Esophagus squamous epithelium (tissue), 5 donors: ENCODE data around the gene MYH10. TPM values are rescaled to one million over a fixed set of nuclear protein-coding genes. Genes with fewer than 3 reads are reported as not detected.
A peak's percentile ranks its signal among the peaks of the same experiment; 100 is the strongest.

ENCODE experiments used
- DNase-seq: peaks from one replicate; lab custom pipeline; 2025; lab: John Stamatoyannopoulos, UW
- H3K27ac ChIP-seq, 4 donors: fragments of 200-600 bp; sonication (generic); one replicate each; pipeline ENCODE4 v1.5.1; 2016 to 2019; ENCODE audit warnings: mild to moderate bottlenecking in 1 of 4
- H3K27me3 ChIP-seq, 4 donors: fragments of 200-600 bp; sonication (generic); 1 replicate in 3 of 4; 2 replicates in 1 of 4; pipeline versions ENCODE4 v1.5.1 to v1.6.0; 2017 to 2021; ENCODE audit warnings: antibody characterized with exemption in 1 of 4
- H3K36me3 ChIP-seq, 3 donors: fragments of 200-600 bp; sonication (generic); one replicate each; pipeline ENCODE4 v1.5.1; 2016 to 2019
- H3K4me1 ChIP-seq, 3 donors: fragments of 200-600 bp; sonication (generic); one replicate each; pipeline ENCODE4 v1.5.1; 2017 to 2019
- H3K4me3 ChIP-seq, 4 donors: fragments of 200-600 bp; sonication (generic); 1 replicate in 3 of 4; 2 replicates in 1 of 4; pipeline ENCODE4 v1.5.1; 2016 to 2019; ENCODE audit warnings: mild to moderate bottlenecking in 2 of 4, moderate library complexity in 1 of 4
- H3K9me3 ChIP-seq, 3 donors: fragments of 200-600 bp; sonication (generic); one replicate each; pipeline ENCODE4 v1.5.1; 2016 to 2019
- CTCF ChIP-seq, 6 experiments: fragments of 450-650 bp in 4 of 6; fragments of 200-600 bp in 2 of 6; sonication (generic) in 2 of 6; IDR thresholded peaks; one replicate each; pipeline ENCODE4 v1.5.1; 2016 to 2019; ENCODE audit warnings: antibody characterized with exemption in 6 of 6, mild to moderate bottlenecking in 4 of 6, moderate library complexity in 4 of 6
- POLR2A ChIP-seq, 4 donors: fragments of 450-650 bp; IDR thresholded peaks; one replicate each; pipeline ENCODE4 v1.6.1; 2017; ENCODE audit warnings: antibody characterized with exemption in 4 of 4, mild to moderate bottlenecking in 4 of 4, moderate library complexity in 3 of 4
- WGBS, 2 donors: methylation state at CpG; one replicate each; pipeline ENCODE4 v1.1.5; 2018; 5-methylcytosine and 5-hydroxymethylcytosine counted together
- intact Hi-C: fragments of 100-400 bp; cut with DNase I; formaldehyde crosslinking; loops from one replicate; pipeline ENCODE4 v1.15.0; 2022
- small RNA-seq, 4 donors: library from RNA; depleted of rRNA; stranded (forward); fragments of <200 nt; gene quantifications; one replicate each; pipeline ENCODE3, GENCODE V24; 2016
- total RNA-seq, 4 donors: library from RNA; depleted of rRNA; stranded (reverse); fragments of >200 nt; gene quantifications; one replicate each; pipeline ENCODE4 v1.1.0, GENCODE V29; 2016
- donor health status: DM: yes; HTN: yes; CAD: no.

MYH10 gene
- total RNA-seq, 4 donors from 2014 or later: 5.8 to 25.6 (median 14.7) TPM

GRCh38 chr17:8426802-8427201 lies 203.7 kb downstream of the MYH10 start:
- peaks cover 0 to 10% (median 0%) of the 10 kb centered on the region in 3 donors for H3K4me1 ChIP-seq
- no peak for DNase-seq
- H3K4me3 ChIP-seq: no peak overlapping the region
- 80 to 98% methylated on average over 2 to 3 of the region's 3 CpGs for whole genome bisulfite sequencing, 2 donors
- no peaks in the 10 kb centered on the region for H3K9me3 ChIP-seq
- intact Hi-C loops: no loop called here
- H3K36me3 ChIP-seq: no peaks in the 10 kb centered on the region
- H3K27me3 ChIP-seq: no peaks in the 10 kb centered on the region
- peak overlapping the region in 1 of 4 donors; percentile 7 for H3K27ac ChIP-seq
- TF ChIP-seq CTCF (IDR thresholded peaks at IDR 0.05) (no peak), POLR2A (IDR thresholded peaks at IDR 0.05) (no peak)

GRCh38 chr17:8426094-8426720 lies 204.3 kb downstream of the MYH10 start:
- Histone ChIP-seq H3K4me3 (no peak overlapping the region), H3K36me3 (no peaks in the 10 kb centered on the region), H3K27me3 (no peaks in the 10 kb centered on the region), H3K9me3 (no peaks in the 10 kb centered on the region), H3K27ac (peak overlapping the region in 2 of 4 donors; percentile 7 to 17), H3K4me1 (peaks cover 0 to 12% (median 0%) of the 10 kb centered on the region in 3 donors)
- intact Hi-C loops: no loop called here
- TF ChIP-seq POLR2A (IDR thresholded peaks at IDR 0.05) (no peak), CTCF (IDR thresholded peaks at IDR 0.05) (no peak)
- 40 to 45% methylated on average over 5 to 6 of the region's 6 CpGs for WGBS, 2 donors
- no peak for DNase-seq

Small RNA genes lying within 50 kb of the gene (small RNA-seq; reads per million reads assigned to genes)
- gene RNU7-43P: 0 reads per million in 4 donors

Other genes with a start within 250 kb of the MYH10 start
- 1,000 to 10,000 TPM; 3,032 to 5,420 (median 3,306) TPM for gene RPL26, start 247.5 kb downstream of the MYH10 start, total RNA-seq
- 10 to 100 TPM in 3 of 4 donors, 1 to 10 TPM in 1; 8.1 to 21.8 (median 14.9) TPM for gene RNF222, start 232.9 kb downstream of the MYH10 start, total RNA-seq
- 100 to 1,000 TPM in 1 of 4 donors, 10 to 100 TPM in 3; 67.5 to 107 (median 73.1) TPM for gene NDEL1, start 194.8 kb downstream of the MYH10 start, total RNA-seq
- gene CCDC42, start 114.1 kb upstream of the MYH10 start, total RNA-seq: not detected
- not detected for gene SPDYE4, start 127.8 kb upstream of the MYH10 start, total RNA-seq
- under 1 TPM; 0.19 to 0.62 (median 0.48) TPM for gene MFSD6L, start 168.6 kb upstream of the MYH10 start, total RNA-seq
- 1 to 10 TPM in 1 of 4 donors, under 1 TPM in 3; 0.22 to 2.5 (median 0.35) TPM for gene PIK3R6, start 236.9 kb upstream of the MYH10 start, total RNA-seq